T-helper 2 cell treated with Interferon-gamma antibody and Interleukin-4, amounts not matched to agents 100 ng/mL and 5 ng/mL, for 36 hours (primary cell): ENCODE measurements around the gene KEL. TPM values are rescaled to one million over a fixed set of nuclear protein-coding genes. Genes with fewer than 3 reads are reported as not detected.

Experiments used
- intact Hi-C: fragments of 100-400 bp; cut with micrococcal nuclease; formaldehyde crosslinking; loops from one replicate; pipeline ENCODE4 v1.15.1; 2023
- total RNA-seq: library from RNA; stranded (reverse); gene quantifications from 2 replicates; pipeline ENCODE4 v1.2.3, GENCODE V29; 2022

Gene KEL
- total RNA-seq, 1 donor from 2014 or later, result 0.32 TPM

DNA sequence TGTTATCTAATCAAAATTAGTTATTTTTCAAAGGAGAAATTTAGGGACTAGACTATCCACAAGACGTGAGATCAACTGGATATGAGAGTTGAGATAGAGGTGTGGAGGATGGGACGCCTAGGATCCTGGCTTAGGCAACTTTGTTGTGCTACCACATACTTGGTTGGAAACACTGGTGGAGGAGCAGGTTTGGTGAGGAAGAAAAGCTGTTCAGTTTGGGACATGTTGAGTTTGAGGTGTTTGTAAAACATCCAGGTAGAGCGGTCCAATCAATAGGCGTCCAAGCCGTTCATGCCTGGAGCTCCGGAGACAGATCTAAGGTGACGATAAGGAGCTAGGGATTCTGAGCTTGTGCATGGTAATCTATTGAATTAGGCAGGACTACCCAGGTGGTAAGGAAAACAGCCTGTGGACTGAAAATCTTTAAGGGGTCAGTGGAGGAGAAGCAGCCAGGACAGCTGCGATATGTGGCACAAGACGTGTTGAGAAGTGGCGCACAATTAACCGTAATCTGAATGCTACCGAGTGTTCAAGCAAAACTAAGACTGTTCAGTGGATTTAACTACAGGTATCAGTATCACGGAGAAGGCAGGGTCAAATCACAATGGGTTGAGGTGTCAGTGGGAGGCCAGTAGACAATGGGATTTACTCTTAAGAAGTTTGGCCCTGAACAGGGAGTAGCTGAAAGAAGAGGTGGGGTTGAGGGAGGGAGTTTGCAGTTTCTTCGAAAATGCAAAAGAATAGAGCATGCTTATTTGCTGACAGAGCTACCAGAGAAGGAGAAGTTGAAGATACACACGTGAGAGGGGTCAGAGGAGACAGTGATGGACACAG is 60.5 kb downstream of the KEL start:
- intact Hi-C loops, result no loop called here

DNA sequence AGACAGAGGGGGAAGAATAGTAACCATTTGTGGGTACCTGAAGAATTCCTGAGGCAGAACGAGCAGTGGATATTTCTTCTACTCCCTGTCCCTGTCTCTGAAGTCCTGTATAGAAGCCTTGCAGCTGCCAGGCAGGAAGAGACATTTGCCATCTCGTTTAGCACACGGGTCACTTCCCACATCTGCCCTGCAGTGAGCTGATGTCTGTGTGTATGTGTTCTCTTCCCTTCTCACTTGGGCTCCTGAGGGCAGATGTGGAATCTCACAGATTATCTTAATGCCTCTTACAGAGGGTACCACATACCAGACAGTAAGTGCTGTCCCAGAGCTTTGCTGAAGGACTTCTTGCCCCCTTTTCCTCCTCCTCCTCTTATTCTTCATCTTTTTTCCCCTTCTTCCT is 62.5 kb downstream of the KEL start:
- intact Hi-C loops, result no loop called here

DNA sequence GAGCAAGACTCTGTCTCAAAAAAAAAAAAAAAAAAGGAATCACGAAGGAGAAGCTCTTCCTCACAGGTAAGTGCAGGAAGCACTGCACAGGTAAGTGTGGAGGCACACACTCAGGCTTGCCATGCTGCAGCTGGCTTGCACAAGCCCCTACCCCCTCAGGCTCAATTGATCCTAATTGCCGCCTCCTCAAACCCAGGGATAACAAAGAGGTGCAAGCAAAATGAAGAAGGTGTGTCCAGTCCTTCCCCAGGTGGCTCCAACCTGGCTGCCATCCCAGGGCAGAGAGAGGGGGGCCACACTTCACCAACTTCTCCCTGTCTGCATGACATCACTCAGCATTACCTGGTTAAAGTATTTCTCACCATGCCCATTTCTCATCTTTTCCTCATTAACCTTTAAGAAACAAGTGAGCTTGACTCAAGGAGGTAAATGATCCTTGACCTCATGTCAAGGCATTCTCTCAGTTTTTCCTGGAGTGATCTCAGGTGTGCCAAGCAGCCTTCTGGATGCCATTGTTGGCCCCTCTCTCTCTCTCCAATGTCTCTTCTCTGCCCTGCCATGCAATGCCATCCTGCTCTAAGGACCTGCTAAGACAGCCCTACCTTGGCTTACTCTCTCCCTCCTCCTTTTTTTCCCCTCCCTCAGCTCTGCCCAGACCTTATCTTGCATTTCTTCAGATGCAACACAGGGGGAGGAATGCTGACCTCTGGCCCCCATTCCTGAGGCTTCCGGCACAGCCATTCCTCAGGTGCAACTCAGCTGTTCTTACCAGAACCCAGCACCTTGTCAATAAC is 63.6 kb downstream of the KEL start:
- intact Hi-C loops, result no loop called here

DNA sequence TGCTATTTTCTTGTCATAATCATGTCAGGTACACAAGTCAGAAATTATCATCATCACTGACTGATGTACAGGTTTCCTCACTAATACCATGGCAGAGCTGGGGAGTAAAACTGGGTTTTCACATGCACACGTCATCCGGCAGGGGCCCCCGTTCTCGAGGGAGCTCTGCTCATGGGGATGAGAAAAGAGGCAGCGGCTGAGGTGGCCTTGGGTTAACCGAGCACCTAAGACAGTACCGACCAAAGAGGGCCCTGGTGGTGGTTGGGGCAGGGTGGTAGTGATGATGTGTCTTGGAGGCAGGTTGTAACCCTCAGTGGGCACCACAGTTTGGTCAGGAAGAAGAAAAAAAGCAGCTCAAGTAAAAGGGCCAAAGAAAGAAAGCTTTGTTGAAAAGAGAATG is 64.5 kb downstream of the KEL start:
- intact Hi-C loops, result no loop called here

DNA sequence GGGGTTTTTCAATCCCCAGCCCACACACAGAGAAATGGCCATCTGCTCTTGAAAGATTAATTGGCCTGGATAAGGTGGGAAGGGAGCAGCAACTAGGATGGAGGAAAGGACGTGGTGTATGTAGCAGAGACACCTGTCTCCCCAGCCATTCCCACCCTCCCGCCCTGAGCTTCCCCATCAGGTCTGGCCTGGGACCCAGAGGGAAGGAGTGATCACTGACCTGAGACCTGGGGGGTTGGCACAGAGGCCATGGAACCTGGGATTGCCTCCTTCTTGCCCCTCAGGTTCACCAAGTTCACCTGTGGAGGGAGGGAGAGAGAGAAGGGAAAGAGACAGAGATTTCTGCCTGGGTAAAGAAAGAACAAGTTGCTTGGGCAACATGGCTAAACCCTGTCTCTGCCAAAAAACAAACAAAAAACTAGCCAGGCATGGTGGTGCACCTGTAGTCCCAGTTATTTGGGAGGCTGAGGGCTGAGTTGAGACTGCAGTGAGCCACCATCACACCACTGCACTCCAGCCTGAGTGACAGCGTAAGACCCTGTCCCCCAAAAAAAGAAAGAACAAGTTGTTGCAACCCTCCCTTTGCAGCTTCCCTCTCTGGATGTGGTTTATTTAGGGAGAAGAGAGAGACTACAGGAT is 65.3 kb downstream of the KEL start:
- intact Hi-C loops, result no loop called here

DNA sequence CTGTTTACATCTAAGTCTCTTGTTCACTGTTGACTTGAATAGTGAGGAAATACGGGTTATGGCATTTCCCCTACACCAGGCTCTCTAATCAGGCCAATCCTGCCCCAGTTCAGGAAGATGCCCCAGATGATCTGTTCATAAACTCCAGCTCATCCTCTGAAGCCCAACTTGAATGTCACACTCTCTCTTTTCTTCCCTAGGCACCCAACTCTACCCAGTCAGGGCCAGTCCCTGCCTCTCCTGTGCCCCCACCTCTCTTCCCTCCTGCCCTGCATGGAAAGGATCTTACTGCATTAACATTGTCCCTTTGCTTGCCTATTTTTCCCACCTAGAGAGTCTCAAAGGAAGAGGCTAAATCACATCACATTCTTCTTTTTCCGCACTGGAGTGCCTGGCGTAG is 66.0 kb downstream of the KEL start:
- intact Hi-C loops, result no loop called here

DNA sequence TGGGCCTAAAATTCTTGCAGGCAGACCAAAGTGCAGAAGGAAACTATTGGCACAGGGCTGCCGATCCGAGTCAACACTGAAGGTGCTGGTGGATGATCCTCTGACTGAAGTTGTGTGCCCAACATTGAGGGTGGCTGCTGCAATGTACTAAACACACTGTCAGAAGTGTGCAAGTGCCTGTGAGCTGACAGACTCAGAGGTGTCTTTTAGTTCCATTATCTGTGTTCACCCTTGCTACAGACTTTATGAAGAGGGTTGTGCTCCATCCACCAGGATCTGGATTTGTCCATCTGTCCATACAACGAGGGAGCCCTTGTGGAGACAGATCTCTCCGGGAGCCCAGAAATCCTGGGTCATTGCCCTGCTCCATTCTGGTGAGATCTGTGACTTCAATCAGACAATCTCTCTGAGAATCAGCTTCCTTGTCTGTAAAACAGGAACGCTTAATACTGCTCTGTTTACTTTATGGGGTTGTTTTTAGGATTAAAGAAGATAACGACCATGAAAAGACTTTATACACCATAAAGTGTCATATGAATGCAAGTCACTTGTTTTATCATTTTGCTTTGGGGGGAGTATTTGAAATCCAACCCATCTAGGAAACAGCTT is 67.1 kb downstream of the KEL start:
- intact Hi-C loops, result no loop called here

DNA sequence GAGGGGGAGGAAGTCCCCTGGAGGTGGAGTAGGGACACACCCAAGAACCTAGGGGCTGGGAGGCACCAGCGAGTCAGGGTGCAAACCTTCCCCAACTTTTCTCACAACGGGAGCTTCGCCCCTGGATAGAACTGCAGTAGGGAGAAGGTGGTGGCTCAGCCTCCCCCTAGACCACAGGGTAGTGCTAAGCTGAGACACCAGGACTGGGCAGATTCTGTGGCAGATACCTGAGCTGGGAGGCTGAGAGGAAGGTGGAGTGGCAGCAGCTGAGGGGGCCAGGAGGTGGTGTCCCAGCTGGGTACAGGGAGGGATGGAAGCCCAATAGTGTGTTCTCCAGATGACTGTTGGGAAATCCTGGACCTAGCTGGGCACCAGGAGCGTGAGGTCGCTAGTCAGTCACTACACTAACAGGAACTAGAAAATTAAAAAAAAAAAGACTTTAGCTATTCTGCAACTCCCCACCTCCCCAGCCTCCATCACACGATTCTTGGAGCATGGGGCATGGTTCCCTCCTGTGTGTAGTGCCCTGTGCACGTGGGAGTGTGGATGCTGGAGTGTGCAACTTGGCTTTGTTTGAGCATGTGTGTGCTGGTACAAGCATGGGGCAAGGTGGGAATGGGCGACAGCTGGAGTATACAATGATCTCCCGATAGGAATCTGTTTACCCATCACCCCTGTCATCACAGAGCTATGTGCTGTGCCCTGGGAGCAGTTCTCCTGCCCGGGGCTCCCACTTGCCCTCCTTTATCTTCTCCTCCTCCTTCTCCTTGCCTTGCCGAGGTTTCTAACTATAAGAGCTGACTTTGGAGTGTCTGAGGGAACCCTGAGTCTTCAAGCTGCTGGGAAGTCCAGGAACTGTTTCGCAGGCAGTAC is 67.8 kb downstream of the KEL start:
- intact Hi-C loops, result no loop called here

DNA sequence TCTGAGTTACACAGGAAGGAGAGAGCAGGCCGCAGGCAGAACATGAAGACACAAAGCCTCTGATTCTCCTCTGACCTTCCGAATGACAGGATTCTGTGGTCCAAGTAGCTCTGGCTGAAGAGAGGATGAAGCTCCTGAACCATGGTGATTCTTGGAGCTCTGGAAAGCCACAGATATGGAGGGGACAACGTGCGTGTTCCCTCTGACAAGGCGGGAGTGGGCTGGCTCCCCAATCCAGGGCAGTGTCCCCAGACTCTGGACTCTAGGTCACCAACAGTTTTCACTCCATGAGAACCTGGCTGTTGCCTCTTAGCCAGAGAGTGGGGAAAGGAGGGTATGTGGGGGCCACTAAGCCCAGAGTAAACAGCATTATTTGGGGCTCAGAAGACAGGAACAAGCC is 69.2 kb downstream of the KEL start:
- intact Hi-C loops, result no loop called here

DNA sequence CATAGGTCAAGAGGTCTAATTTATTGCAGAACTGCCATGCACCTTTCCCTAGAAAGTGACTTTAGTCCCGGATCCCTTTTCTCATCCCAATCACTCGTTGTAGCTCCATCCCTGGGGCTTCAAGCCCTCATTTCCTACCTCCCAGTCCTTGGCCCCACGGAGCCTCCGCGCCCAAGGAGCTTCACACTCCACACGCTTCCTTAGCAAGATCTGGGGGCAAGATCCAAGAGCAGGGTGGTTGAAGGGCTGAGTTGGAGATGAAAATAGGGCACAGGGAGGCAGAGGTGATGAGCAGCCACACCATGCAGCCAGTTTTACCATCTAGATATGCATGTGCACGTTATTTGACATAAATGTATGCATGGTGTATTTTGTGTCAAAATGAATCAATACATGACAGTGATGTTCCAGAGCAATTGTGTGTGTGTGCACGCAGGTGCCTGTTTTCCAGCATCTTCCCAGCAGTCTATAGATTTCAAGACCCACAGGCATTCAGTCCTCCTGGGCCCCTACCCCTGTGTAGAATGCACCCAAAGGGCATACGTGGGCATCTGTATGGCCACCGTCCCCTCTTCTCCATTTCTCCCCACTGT is 70.6 kb downstream of the KEL start:
- intact Hi-C loops, result no loop called here

Other genes with a start within 250 kb of the KEL start
- gene PRSS1, start 212.9 kb downstream of the KEL start, total RNA-seq, result not detected in 2 replicates
- gene PRSS2, start 191.4 kb downstream of the KEL start, total RNA-seq, result not detected in 2 replicates
- gene EPHB6, start 107.3 kb downstream of the KEL start, total RNA-seq, result 4.4 and 5.9 TPM in 2 replicates
- not detected in 2 replicates for gene TRPV6, start 76.6 kb downstream of the KEL start, total RNA-seq
- gene TRPV5, start 28.6 kb downstream of the KEL start, total RNA-seq, result not detected in 2 replicates
- not detected in 2 replicates for gene LLCFC1, start 22.9 kb downstream of the KEL start, total RNA-seq
- not detected in 2 replicates for gene OR9A2, start 64.8 kb upstream of the KEL start, total RNA-seq
- gene OR6V1, start 90.0 kb upstream of the KEL start, total RNA-seq, result not detected in 2 replicates
- gene PIP, start 169.7 kb upstream of the KEL start, total RNA-seq, result not detected in 2 replicates
- gene TAS2R39, start 221.1 kb upstream of the KEL start, total RNA-seq, result not detected in 2 replicates